Neutrophil (primary cell): ENCODE measurements around the gene SGMS1.

Experiments
- H3K27ac ChIP-seq: fragments of 200-600 bp; sonication (generic); 2 replicates; pipeline ENCODE4 v1.5.1; 2016; ENCODE audit warnings: mild to moderate bottlenecking, moderate library complexity
- H3K27me3 ChIP-seq: fragments of 200-600 bp; sonication (generic); 2 replicates; pipeline ENCODE4 v1.6.0; 2016; ENCODE audit warnings: mild to moderate bottlenecking
- H3K36me3 ChIP-seq: fragments of 200-600 bp; sonication (generic); 2 replicates; pipeline ENCODE4 v1.5.1; 2017
- H3K4me1 ChIP-seq, 2 experiments: fragments of 200-600 bp in 1 of 2; sonication (generic) in 1 of 2; 1 replicate in 1 of 2; 2 replicates in 1 of 2; pipeline versions ENCODE4 v1.5.1 to v1.6.1; 2013 to 2016; ENCODE audit warnings: low read depth in 1 of 2, low read length in 1 of 2, mild to moderate bottlenecking in 1 of 2, moderate library complexity in 1 of 2; ENCODE audit not compliant: control insufficient read depth in 1 of 2, insufficient read depth in 1 of 2
- H3K4me3 ChIP-seq, 2 experiments: fragments of 200-600 bp in 1 of 2; sonication (generic) in 1 of 2; 1 replicate in 1 of 2; 2 replicates in 1 of 2; pipeline ENCODE4 v1.5.1; 2013 to 2016; ENCODE audit warnings: low read depth in 1 of 2, low read length in 1 of 2, mild to moderate bottlenecking in 1 of 2, moderate library complexity in 1 of 2
- H3K9me3 ChIP-seq: fragments of 200-600 bp; sonication (generic); 2 replicates; pipeline ENCODE4 v1.5.1; 2016
- TF ChIP-seq, protein P1 (sequence below): fragments of 200-600 bp; sonication (generic); IDR thresholded peaks from 2 replicates; pipeline ENCODE4 v1.5.1; 2016; ENCODE audit warnings: antibody characterized with exemption

SGMS1 gene

GRCh38 chr10:50590935-50591334 is 32.8 kb downstream of the SGMS1 start:
- H3K36me3 ChIP-seq: peaks cover 11% of the 10 kb centered on the region
- H3K27ac ChIP-seq: no peak overlapping the region
- H3K9me3 ChIP-seq: no peaks in the 10 kb centered on the region
- TF ChIP-seq, protein P1, sequence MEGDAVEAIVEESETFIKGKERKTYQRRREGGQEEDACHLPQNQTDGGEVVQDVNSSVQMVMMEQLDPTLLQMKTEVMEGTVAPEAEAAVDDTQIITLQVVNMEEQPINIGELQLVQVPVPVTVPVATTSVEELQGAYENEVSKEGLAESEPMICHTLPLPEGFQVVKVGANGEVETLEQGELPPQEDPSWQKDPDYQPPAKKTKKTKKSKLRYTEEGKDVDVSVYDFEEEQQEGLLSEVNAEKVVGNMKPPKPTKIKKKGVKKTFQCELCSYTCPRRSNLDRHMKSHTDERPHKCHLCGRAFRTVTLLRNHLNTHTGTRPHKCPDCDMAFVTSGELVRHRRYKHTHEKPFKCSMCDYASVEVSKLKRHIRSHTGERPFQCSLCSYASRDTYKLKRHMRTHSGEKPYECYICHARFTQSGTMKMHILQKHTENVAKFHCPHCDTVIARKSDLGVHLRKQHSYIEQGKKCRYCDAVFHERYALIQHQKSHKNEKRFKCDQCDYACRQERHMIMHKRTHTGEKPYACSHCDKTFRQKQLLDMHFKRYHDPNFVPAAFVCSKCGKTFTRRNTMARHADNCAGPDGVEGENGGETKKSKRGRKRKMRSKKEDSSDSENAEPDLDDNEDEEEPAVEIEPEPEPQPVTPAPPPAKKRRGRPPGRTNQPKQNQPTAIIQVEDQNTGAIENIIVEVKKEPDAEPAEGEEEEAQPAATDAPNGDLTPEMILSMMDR: no peak
- H3K27me3 ChIP-seq: no peaks in the 10 kb centered on the region
- no peak overlapping the region for H3K4me3 ChIP-seq
- no peaks in the 10 kb centered on the region for H3K4me1 ChIP-seq

DNA sequence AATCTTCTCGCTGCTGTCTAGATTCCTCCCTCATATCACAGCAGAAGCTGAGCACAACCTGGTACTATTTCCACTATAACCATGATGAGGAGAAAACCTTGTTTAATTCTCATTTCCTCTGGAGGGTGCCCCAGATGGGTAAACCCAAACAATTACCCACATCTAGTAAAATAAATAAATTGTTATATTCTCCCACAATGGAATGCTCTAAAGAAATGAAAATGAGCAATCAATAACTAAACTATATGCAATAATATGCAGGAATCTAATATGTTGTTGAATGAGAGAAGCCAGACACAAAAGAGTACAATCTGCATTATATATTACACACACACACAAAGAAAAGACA is 37.0 kb downstream of the SGMS1 start:
- TF ChIP-seq, protein P1: no peak
- Histone ChIP-seq H3K36me3 (peaks cover 11% of the 10 kb centered on the region), H3K4me3 (no peak overlapping the region), H3K27ac (no peak overlapping the region), H3K9me3 (no peaks in the 10 kb centered on the region), H3K4me1 (no peaks in the 10 kb centered on the region), H3K27me3 (no peaks in the 10 kb centered on the region)

GRCh38 chr10:50585921-50586739 is 37.6 kb downstream of the SGMS1 start:
- H3K4me1 ChIP-seq: no peaks in the 10 kb centered on the region
- H3K27me3 ChIP-seq: no peaks in the 10 kb centered on the region
- no peak overlapping the region for H3K4me3 ChIP-seq
- no peaks in the 10 kb centered on the region for H3K9me3 ChIP-seq
- TF ChIP-seq, protein P1: no peak
- no peak overlapping the region for H3K27ac ChIP-seq
- peaks cover 11% of the 10 kb centered on the region for H3K36me3 ChIP-seq

- Histone ChIP-seq H3K27ac (no peak overlapping the region), H3K36me3 (no peaks in the 10 kb centered on the region), H3K4me3 (no peak overlapping the region), H3K9me3 (no peaks in the 10 kb centered on the region), H3K27me3 (no peaks in the 10 kb centered on the region), H3K4me1 (peaks cover 2 to 4% of the 10 kb centered on the region in 2 experiments)
- TF ChIP-seq, protein P1: no peak
These were observed 40.7 kb downstream of the SGMS1 start for GRCh38 chr10:50582766-50583762.

- TF ChIP-seq, protein P1: no peak
- Histone ChIP-seq H3K4me3 (no peak overlapping the region), H3K27ac (no peak overlapping the region), H3K9me3 (no peaks in the 10 kb centered on the region), H3K27me3 (no peaks in the 10 kb centered on the region), H3K36me3 (no peaks in the 10 kb centered on the region), H3K4me1 (peaks cover 8 to 14% of the 10 kb centered on the region in 2 experiments)
These were observed 41.7 kb downstream of the SGMS1 start for GRCh38 chr10:50582046-50582445.
